GM12891 (cell line): ENCODE data around the gene SYT15B.
"Not testable (repeated sequence)": the region's sequence is repeated elsewhere in the genome, so short reads cannot be mapped to it uniquely, and the experiment has no call there.

ENCODE experiments used
- POLR2A ChIP-seq: IDR thresholded peaks from 2 replicates; pipeline ENCODE4 v1.6.1; 2011; ENCODE audit warnings: low read depth, low read length, control low read depth
- TAF1 ChIP-seq: IDR thresholded peaks from 2 replicates; pipeline ENCODE4 v1.6.1; 2011; ENCODE audit warnings: low read depth, low read length, control low read depth

DNA sequence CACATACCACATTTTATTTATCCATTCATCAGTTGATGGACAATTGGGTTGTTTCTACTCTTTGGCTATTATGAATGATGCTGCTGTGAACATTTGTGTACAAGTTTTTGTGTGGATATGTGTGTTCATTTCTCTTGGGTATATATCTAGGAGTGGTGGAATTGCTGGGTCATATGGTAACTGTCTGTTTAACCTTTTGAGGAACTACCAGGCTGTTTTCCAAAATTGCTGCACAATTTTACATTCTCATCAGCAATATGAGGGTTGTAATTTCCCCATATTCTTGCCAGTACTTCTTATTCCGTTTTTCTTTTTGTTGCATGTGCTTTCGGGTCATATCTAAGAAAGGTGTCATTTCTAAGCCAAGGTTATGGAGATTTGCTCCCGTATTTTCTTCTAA, 38.3 kb downstream of the SYT15B start:
- TF ChIP-seq POLR2A, TAF1: not testable (repeated sequence)
